ENCODE measurements around the gene PHYHIPL. TPM values are rescaled to one million over a fixed set of nuclear protein-coding genes. Genes with fewer than 3 reads are reported as not detected.

The PHYHIPL gene
- total RNA-seq, 3 donors from 2014 or later: under 0.01 to 0.44 (median under 0.01) TPM

GRCh38 chr10:59285073-59285472 lies 108.6 kb downstream of the PHYHIPL start:
- H3K4me3 ChIP-seq: no peak overlapping the region
- H3K27ac ChIP-seq: no peak overlapping the region
- intact Hi-C loops (cut with DNase I; ENCODE audit: low total_unique reads): no loop called here
- no peaks in the 10 kb centered on the region for H3K36me3 ChIP-seq
- TF ChIP-seq CTCF (IDR thresholded peaks at IDR 0.05): no peak
- no peak for TF ChIP-seq POLR2AphosphoS5 (IDR thresholded peaks at IDR 0.05)
- TF ChIP-seq POLR2A (IDR thresholded peaks at IDR 0.05): no peak
- no peaks in the 10 kb centered on the region for H3K4me1 ChIP-seq
- H3K27me3 ChIP-seq: no peaks in the 10 kb centered on the region
- no peaks in the 10 kb centered on the region for H3K9me3 ChIP-seq
- DNase-seq (ENCODE audit: low spot score in 2 of 2): no peak

GRCh38 chr10:59285848-59286247 lies 109.4 kb downstream of the PHYHIPL start:
- TF ChIP-seq POLR2A (IDR thresholded peaks at IDR 0.05) (no peak), CTCF (IDR thresholded peaks at IDR 0.05) (no peak), POLR2AphosphoS5 (IDR thresholded peaks at IDR 0.05) (no peak)
- H3K4me1 ChIP-seq: no peaks in the 10 kb centered on the region
- no peaks in the 10 kb centered on the region for H3K36me3 ChIP-seq
- intact Hi-C loops (cut with DNase I; ENCODE audit: low total_unique reads): no loop called here
- H3K4me3 ChIP-seq: no peak overlapping the region
- H3K9me3 ChIP-seq: no peaks in the 10 kb centered on the region
- no peak overlapping the region for H3K27ac ChIP-seq
- no peak for DNase-seq (ENCODE audit: low spot score in 2 of 2)
- no peaks in the 10 kb centered on the region for H3K27me3 ChIP-seq

GRCh38 chr10:59287587-59288255 lies 111.3 kb downstream of the PHYHIPL start:
- intact Hi-C loops (cut with DNase I; ENCODE audit: low total_unique reads): no loop called here
- no peaks in the 10 kb centered on the region for H3K36me3 ChIP-seq
- no peaks in the 10 kb centered on the region for H3K9me3 ChIP-seq
- no peak overlapping the region for H3K27ac ChIP-seq
- DNase-seq (ENCODE audit: low spot score in 2 of 2): no peak
- H3K4me1 ChIP-seq: no peaks in the 10 kb centered on the region
- no peak for TF ChIP-seq CTCF (IDR thresholded peaks at IDR 0.05)
- TF ChIP-seq POLR2AphosphoS5 (IDR thresholded peaks at IDR 0.05): no peak
- TF ChIP-seq POLR2A (IDR thresholded peaks at IDR 0.05): no peak
- no peaks in the 10 kb centered on the region for H3K27me3 ChIP-seq
- no peak overlapping the region for H3K4me3 ChIP-seq

- TF ChIP-seq POLR2AphosphoS5 (IDR thresholded peaks at IDR 0.05): no peak
- TF ChIP-seq CTCF (IDR thresholded peaks at IDR 0.05): no peak
- TF ChIP-seq POLR2A (IDR thresholded peaks at IDR 0.05): no peak
- DNase-seq (ENCODE audit: low spot score in 2 of 2): no peak
Measured at GRCh38 chr10:59289853-59290252, 113.4 kb downstream of the PHYHIPL start.

GRCh38 chr10:59290448-59290847 lies 114.0 kb downstream of the PHYHIPL start:
- H3K36me3 ChIP-seq: no peaks in the 10 kb centered on the region
- H3K4me1 ChIP-seq: no peaks in the 10 kb centered on the region
- DNase-seq (ENCODE audit: low spot score in 2 of 2): no peak
- no peaks in the 10 kb centered on the region for H3K9me3 ChIP-seq
- intact Hi-C loops (cut with DNase I; ENCODE audit: low total_unique reads): no loop called here
- H3K4me3 ChIP-seq: no peak overlapping the region
- TF ChIP-seq CTCF (IDR thresholded peaks at IDR 0.05) (no peak), POLR2AphosphoS5 (IDR thresholded peaks at IDR 0.05) (no peak)
- H3K27me3 ChIP-seq: no peaks in the 10 kb centered on the region
- no peak overlapping the region for H3K27ac ChIP-seq

More at GRCh38 chr10:59289853-59290252, 113.4 kb downstream of the PHYHIPL start:
- intact Hi-C loops (cut with DNase I; ENCODE audit: low total_unique reads): no loop called here
- Histone ChIP-seq H3K4me3 (no peak overlapping the region), H3K27ac (no peak overlapping the region), H3K9me3 (no peaks in the 10 kb centered on the region), H3K27me3 (no peaks in the 10 kb centered on the region), H3K4me1 (no peaks in the 10 kb centered on the region), H3K36me3 (no peaks in the 10 kb centered on the region)

Other genes with a start within 250 kb of the PHYHIPL start
- 10 to 100 TPM in 2 of 3 donors, 1 to 10 TPM in 1; 6.9 to 17.8 (median 13.9) TPM for gene FAM13C, start 185.9 kb downstream of the PHYHIPL start, total RNA-seq